HG03045 (cell line): ENCODE results near the gene COL19A1.

ENCODE experiments used
- ATAC-seq: cut with Tn5 transposase; IDR thresholded peaks from one replicate; pipeline ENCODE4 v1.9.1; 2021; ENCODE audit warnings: mild to moderate bottlenecking, moderate library complexity; ENCODE audit not compliant: unreplicated experiment

COL19A1 gene

DNA sequence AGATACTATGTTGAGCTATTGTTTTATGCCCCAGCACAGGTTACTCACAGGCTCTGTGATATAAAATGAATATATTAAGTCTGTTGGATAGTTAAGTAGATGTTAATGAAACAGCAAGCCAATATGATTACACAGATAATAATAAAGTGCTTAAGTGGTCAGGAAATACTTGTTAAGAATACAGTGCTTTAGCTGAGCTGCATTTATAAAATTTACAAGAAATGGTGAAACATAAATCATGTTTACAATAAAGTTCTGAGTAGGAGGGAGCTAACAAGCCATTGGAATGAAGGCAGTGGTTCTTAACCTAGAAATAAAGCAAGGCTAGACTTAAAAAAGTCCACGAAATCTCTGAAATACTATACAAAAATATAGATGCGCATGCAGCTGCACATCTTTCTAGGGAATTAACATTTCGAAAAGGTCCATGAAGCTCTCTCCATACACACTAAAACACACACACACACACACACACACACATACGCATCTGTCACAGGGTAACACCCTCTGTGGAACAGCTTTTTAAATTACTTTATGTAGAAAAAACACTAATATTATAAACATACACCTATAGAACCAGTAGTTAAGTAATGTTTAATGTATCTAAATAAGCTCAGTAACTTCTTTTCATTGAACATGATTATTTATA is 349.2 kb downstream of the COL19A1 start:
- ATAC-seq, result no peak

DNA sequence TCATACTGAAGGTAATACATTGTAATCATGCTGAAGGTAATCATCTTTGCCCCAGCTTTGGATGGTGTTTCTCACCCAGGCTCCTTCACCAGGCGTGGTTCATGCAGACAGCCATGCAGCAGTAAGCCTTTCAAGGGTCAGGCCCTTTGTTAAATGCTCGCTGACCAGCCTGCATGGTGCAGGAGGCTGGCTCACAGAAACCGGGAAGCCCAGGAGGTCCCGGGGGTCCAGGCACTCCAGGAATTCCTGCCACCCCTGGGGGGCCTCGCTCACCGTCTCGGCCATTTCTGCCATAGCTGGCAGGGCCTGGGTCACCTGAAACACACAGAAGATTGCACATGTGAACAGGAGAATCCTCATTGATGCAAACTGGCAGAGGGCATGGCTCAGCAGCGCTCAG is 350.4 kb downstream of the COL19A1 start:
- no peak for ATAC-seq

DNA sequence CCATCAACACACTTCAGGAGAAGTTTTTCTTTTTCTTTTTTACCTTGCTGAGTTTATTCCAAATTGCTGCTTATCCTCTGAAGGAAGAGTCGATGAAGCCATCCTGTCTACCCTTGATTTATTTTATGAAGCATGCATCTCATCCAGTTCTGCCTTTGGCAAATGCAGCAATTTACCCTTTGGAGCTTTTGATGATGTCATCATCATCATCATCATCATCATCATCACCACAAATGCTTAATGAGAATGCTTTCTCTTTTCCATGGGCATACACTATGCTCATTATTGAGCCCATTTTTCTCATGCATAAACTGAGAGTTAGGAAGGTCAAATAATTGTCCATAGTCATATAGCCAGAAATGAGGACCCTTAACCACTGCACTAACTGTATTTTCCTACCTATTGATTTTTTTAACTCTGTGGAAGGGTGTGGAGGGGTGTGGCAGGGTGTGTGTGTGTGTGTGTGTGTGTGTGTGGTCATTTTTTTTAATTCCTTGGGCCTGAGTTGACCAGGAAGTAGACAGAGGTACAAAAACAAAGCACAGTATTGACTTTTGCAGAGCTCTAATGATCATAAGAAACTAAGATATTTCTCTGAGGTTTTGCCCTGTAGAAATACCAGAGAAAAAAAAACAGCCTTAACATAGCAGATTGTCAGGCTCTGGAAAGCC is 353.7 kb downstream of the COL19A1 start:
- no peak for ATAC-seq

DNA sequence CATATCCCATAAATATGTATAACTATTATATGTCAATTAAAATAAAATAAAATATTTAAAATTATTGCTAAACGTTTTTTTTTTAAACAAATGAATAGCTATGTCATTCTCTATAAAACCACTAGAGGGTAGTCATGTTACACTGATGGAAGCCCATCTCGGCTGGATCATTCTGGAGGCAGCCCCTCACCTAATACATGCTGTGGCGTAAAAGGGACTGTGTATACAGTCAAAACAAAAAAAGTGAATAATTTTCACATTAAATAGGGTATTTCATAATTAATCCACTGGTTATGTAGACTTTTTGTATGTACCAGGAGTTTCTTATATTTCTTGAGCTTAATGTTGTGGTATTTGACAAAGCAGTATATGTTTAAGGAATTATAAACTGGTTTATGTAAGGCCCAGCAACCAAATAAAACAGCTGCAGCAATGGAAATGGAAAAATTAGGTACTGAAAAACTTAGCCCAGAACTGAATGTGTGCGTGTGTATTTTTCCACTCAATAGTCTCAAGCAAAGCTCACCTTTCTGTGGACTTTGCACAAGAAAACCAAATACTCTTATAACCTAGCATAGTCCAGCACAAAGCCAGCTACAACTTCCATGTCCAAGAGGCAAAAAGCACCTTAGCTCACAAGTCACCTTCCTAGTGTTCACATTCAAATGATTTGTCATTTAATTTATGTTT is 354.8 kb downstream of the COL19A1 start:
- ATAC-seq, result no peak

DNA sequence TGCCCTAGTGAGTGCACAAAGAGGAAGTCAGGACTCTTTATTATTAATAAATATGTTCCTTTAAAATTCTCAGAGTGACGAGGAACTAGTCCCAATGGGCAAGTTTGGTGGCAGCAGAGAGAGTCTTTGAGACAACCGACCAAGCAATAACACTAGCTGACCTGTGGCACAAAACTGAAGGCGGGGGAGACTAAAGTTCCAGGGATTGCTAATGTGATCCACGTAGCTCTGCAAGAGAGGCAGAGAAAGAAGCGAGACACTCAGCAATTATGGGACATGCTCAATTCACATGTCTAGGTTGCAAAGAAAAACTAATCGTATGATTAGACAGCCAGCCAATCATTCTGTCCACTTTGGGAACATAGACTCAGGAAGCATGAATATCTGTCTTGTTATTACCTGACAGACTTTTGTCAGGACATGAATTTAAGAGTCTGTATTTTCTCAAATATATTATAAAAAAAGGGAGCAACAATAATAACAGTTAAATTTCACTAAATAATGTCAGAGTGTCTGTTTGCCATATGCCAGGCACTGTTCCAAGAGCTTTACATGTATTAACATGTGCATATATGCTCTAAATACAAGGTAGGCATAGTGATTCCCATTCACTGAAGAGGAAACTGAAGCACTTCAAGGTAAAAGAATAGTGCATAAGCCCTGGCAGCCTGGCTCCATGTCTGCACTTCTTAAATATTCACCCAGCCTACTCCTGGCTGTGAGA is 355.5 kb downstream of the COL19A1 start:
- no peak for ATAC-seq

DNA sequence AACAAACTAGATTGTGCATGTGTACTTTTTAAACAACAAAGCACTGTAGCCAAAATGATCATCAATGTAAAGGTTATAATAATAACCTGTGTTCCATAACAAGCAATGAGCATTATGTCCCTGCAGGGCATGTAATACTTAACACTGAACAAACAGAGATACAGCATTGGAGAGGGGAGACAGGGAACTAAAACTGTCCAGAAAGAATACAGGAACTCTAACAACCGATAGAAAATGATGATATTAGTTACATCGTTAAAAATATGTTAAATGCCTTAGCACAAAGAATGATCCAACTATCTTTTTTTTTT is 356.0 kb downstream of the COL19A1 start:
- ATAC-seq, result no peak

DNA sequence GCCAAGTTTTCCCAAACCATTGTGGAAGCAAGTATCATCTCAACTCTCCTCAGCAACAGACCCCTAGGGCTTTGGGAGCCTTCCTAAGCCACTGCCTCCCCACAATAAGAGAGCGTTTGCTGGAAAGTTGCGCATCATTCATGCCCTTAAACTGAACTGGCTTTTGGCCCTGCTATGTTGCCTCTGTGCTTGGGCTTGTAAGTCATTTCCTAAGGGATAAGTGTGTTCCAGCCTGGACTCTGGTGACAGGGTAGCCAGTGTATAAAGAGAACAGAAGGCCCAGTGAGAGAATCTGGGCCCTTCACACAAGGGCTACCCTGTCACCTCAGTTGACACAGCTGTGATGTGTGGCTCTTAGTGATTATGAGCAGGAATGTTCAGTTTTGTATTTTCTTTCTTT is 358.7 kb downstream of the COL19A1 start:
- no peak for ATAC-seq

DNA sequence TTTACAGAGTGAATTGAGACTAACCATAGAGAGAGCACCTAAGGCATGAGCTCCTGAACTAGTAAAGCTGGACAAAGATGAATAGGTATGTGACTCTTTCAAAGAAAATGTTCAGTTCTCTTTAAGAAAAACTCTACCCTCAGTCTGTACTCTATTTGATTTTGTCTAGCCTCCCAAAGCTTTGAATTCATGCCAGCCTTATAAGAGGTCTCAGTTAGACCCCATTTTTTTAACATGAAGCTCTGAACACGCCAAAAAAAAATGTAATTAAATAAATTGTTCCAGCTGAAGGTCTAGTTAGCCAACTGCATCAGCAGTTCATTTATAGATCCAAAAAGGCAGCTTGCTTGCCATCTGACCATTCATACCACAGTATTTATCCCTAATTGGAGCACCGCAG is 365.0 kb downstream of the COL19A1 start:
- no peak for ATAC-seq

DNA sequence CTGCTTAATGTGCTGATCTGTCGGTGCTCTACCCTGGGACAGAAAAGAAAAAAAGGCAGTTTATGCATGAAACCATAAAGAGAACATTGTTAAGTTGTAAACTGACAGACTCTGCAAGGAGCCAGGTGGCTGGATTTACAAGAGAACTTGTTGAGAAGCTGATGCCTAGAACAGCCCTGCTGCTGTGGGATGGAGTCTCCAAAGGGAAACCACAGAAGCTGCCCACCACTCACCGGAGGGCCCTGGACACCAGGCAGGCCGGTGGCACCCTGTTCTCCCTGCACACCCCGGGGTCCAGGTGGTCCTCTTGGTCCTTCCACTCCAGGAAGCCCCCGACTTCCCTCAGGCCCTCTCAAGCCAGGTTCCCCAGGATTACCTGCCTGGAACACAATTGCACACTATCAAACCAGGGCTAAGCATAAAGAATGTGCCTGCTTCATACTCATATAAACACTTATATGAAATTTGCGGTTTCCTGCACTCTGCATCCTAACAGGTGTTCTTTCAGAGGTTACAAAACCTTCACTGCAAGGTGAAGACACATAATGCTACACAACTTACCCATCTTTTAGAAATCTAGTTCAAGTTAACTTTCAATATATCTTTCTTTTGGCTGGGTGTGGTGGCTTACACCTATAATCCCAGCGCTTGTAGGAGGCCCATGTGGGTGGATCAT is 368.3 kb downstream of the COL19A1 start:
- ATAC-seq, result no peak

DNA sequence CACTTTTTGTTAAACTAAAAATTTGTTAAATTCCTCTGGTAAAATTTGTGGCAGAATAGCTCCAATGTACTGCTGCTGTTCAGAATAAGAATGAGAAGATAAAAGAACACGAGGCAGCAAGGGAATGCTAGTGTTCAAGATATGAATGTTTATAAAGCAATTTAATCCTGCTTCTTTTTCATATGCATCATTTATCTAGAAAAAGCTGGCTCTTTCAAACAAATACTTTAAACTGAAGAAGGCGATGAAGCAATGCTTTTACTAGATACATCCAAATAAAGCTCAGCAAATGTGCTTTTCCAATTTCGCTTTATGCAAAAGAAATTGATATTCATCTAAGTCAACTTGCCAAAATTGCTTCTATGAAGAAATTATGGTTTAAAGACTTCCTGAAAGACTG is 370.0 kb downstream of the COL19A1 start:
- ATAC-seq, result no peak

DNA sequence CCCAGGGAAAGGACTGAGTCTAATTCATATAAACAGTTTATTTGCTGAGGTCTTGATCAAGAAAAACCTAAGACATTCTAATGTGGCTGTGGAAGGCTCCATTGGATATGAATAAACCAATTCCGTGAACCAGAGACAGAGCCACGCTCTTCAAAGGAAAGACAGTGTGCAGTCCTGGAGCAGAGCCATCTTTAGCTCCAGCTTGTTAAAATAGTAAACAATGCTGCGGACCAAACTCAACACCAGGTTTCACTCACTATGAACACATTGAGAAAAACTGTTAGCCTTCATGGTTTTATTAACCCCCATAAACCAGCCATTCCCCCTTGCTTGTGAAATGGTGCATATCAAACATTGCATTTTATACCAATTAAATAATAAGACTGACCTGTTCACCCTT is 374.7 kb downstream of the COL19A1 start:
- no peak for ATAC-seq

DNA sequence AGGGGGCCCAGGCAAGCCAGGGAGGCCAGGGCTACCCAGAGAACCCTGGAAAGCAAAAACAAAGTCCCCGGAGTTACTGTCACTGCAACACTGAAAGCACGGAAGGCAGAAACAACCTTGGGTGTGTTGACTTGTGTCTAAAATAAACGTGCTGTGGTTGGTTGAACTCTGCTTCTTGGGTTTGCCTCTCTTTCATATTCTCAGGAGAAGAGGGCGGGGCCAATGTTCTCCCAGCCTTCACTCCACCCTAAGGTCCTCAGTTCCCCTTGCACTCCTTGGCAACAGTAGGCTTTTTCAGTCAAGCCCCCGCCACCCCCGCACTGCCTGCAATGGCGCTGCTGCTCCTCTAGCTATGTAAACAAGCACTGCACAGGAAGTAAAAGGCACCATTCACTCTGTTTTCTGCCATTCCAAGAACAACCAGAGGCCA is 375.6 kb downstream of the COL19A1 start:
- ATAC-seq, result no peak

DNA sequence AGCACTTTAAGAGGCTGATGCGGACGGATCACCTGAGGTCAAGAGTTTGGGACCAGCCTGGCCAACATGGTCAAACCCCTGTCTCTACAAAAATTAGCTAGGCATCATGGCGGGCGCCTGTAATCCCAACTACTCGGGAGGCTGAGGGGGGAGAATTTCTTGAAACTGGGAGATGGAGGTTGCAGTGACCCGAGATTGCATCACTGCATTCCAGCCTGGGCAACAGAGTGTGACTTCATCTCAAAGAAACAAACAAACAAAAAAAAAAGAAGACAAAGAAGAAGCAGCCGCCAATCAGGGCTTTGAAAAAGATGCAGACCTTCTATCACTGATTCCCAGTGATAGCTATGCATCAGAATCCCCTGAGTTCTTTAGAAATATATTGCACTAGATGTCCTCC is 379.8 kb downstream of the COL19A1 start:
- no peak for ATAC-seq

DNA sequence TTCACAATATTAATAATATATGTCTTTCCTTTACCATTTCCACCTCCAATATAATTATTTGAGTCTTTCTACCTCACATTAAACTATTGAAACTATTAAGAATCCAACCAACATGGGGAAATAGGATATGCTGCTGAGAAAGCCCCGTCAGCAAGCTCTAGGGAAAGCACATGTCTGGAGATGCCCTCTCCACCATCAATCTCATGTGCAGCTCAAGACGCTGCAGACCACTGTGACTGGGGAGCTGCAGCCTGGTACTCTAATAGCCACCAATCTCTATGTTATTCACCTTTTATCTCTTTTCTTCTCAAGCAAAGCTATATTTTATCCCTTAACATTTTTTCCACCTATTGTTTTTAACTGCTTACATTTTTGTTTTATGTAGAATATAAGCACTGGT is 386.2 kb downstream of the COL19A1 start:
- no peak for ATAC-seq

DNA sequence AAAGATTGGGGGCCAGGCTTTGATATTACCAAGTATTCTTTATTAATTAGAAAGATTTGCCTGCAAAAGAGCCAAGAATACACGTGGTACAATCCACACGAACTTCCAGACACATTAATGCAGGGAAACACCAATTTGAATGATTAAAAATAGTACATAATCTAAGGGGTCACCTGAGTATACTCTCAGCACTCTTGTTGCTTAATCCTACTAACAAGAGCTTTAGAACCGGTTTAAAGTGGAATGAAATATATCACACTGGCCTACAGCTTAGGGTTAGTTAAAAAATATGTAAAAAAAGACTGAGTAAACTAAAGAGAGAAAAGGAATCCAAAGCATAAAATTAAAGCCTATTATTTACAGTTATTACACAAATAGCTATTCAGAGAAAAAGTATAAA is 387.6 kb downstream of the COL19A1 start:
- ATAC-seq, result no peak

DNA sequence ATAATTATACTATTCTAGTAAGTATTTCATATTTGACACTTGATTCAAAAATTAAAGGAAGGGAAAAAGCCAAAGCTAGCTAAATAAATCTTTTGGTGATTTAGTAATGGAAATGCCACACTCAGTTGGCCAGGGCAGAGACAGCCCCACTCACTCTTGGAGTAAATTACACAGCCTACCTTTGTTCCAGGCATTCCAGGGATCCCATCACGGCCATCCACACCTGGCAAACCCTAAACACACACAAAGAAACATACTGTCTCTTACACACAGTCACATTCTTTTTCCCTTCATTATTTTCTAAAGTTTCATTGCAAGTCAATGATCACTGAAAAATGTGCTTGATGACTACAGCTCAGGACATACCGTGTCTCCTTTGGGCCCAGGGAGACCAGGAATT is 388.4 kb downstream of the COL19A1 start:
- no peak for ATAC-seq

DNA sequence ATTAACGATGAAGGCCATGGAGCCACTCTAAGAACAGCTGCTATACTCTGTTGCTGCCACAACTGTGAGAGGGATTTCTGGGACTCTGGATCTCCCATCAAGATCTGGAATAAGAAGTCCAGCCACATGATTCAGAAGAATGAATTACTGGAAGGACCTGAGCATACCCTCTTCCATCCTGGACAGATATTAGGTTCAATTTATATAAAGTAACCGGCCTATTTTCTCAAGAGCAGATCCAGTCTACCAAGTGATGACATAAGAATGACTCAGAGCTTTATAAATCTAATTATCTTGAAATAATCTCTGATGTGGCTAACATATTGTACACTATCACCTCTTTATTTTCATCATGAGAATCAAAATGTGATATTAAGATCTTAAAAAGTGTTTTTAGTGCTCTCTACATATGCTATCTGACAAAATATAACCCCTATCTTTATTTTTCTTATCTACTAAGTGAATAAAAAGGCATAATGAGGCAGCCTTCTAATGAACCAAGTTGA is 391.5 kb downstream of the COL19A1 start:
- ATAC-seq, result no peak

DNA sequence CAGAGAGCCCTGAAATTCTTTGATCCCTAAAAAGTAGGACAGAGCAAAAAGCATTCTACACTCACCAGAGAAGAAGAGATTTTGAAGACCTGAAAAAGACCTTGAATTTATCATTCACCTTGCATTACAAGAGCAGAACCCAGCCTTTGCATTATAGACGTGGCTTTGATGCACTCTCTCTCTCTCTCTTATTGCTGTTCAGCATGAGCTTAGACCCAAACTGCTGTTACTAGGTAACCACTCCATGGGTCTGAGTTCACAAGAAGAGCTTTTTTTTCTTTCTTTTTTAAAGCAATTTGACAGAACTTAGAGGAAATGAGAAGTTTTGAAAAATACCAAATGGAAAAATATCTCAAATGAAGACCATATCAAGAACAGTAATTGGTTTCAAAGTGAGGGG is 392.1 kb downstream of the COL19A1 start:
- ATAC-seq, result no peak
